Activated CD4-positive, alpha-beta T cell treated with anti-CD3 and anti-CD28 coated beads, Interleukin-2, amount 50 U/mL, for 4 hours (primary cell): ENCODE measurements around the gene ROPN1B.
"Not testable (repeated sequence)": the region's sequence is repeated elsewhere in the genome, so short reads cannot be mapped to it uniquely, and the experiment has no call there.

Experiments
- DNase-seq, 2 experiments: peaks; one replicate each; pipeline ENCODE4 v3.0.0-alpha.2; 2020

ROPN1B gene

GRCh38 chr3:125968701-125969592, at the start of gene ROPN1B:
Gene ROPN1B (plus strand): TSS chr3:125969178. CDS start chr3:125972055, 2,877 bp downstream.
- not testable (repeated sequence) for DNase-seq

GRCh38 chr3:125920191-125920590, 48.8 kb upstream of the ROPN1B start:
- DNase-seq: not testable (repeated sequence)

GRCh38 chr3:125920751-125921279, 48.2 kb upstream of the ROPN1B start:
- not testable (repeated sequence) for DNase-seq

GRCh38 chr3:125921712-125922111, 47.3 kb upstream of the ROPN1B start:
- peak; percentile 29 for DNase-seq

- DNase-seq: not testable (repeated sequence)
These were observed 45.5 kb upstream of the ROPN1B start for GRCh38 chr3:125923324-125924115.

- not testable (repeated sequence) for DNase-seq
These were observed 44.7 kb upstream of the ROPN1B start for GRCh38 chr3:125924276-125924675.

- DNase-seq: not testable (repeated sequence)
These were observed 43.3 kb upstream of the ROPN1B start for GRCh38 chr3:125925727-125926126.

GRCh38 chr3:125928771-125929545, 40.0 kb upstream of the ROPN1B start:
- peak; percentile 60 to 62 for DNase-seq

GRCh38 chr3:125929765-125930164, 39.2 kb upstream of the ROPN1B start:
- DNase-seq: not testable (repeated sequence)

- DNase-seq: not testable (repeated sequence)
These were observed 37.6 kb upstream of the ROPN1B start for GRCh38 chr3:125931355-125931880.

GRCh38 chr3:125933397-125934173, 35.4 kb upstream of the ROPN1B start:
- not testable (repeated sequence) for DNase-seq

GRCh38 chr3:125935252-125935874, 33.6 kb upstream of the ROPN1B start:
- not testable (repeated sequence) for DNase-seq

GRCh38 chr3:125936210-125936815, 32.7 kb upstream of the ROPN1B start:
- DNase-seq: not testable (repeated sequence)

GRCh38 chr3:125936891-125937290, 32.1 kb upstream of the ROPN1B start:
- DNase-seq: not testable (repeated sequence)

GRCh38 chr3:125947806-125948205, 21.2 kb upstream of the ROPN1B start:
- DNase-seq: not testable (repeated sequence)

GRCh38 chr3:125948901-125949300, 20.1 kb upstream of the ROPN1B start:
- DNase-seq: not testable (repeated sequence)

- not testable (repeated sequence) for DNase-seq
These were observed 17.8 kb upstream of the ROPN1B start for GRCh38 chr3:125951176-125951575.

GRCh38 chr3:125957020-125957419, 12.0 kb upstream of the ROPN1B start:
- DNase-seq: not testable (repeated sequence)

GRCh38 chr3:125957674-125958510, 11.1 kb upstream of the ROPN1B start:
- DNase-seq: no peak
